WTC11 (cell line): ENCODE data around the gene SPRYD7. TPM values are rescaled to one million over a fixed set of nuclear protein-coding genes. Genes with fewer than 3 reads are reported as not detected.

ENCODE experiments used
- ATAC-seq: fragments of 200-7000 bp; cut with Tn5 transposase; 2 replicates; pipeline ENCODE4 v1.10.0; 2021; ENCODE audit warnings: mild to moderate bottlenecking, moderate library complexity
- CTCF ChIA-PET: fragments of 300-600 bp; sonication (Branson Sonifier 250); formaldehyde crosslinking; loops from one replicate; lab custom pipeline; 2021; ENCODE audit warnings: antibody characterized with exemption; lab: Charles Lee
- POLR2A ChIA-PET: fragments of 350-600 bp; sonication (Branson Sonifier 250); formaldehyde crosslinking; loops from one replicate; lab custom pipeline; 2021; ENCODE audit warnings: antibody characterized with exemption; lab: Charles Lee
- DNase-seq: peaks from one replicate; pipeline ENCODE4 v3.0.0; 2021; ENCODE audit warnings: low spot score
- H3K27ac Mint-ChIP-seq: 2 replicates; pipeline ENCODE4 v1.8.0; 2021; ENCODE audit warnings: mixed read lengths
- H3K27me3 Mint-ChIP-seq: 2 replicates; pipeline ENCODE4 v1.8.0; 2021; ENCODE audit warnings: low read depth, mild to moderate bottlenecking, moderate library complexity, mixed read lengths
- H3K36me3 Mint-ChIP-seq: 2 replicates; pipeline ENCODE4 v1.8.0; 2021; ENCODE audit warnings: mixed read lengths
- H3K4me1 Mint-ChIP-seq: 2 replicates; pipeline ENCODE4 v1.8.0; 2022; ENCODE audit warnings: mixed read lengths
- H3K4me3 Mint-ChIP-seq: 2 replicates; pipeline ENCODE4 v1.8.0; 2021; ENCODE audit warnings: mild to moderate bottlenecking, moderate library complexity, mixed read lengths
- H3K9me3 Mint-ChIP-seq: 2 replicates; pipeline ENCODE4 v1.8.0; 2021; ENCODE audit warnings: mixed read lengths
- ELF4 ChIP-seq: sonication (generic); formaldehyde crosslinking; IDR thresholded peaks from 2 replicates; pipeline ENCODE4 v1.8.1; 2022; ENCODE audit warnings: low read depth, mild to moderate bottlenecking, moderate library complexity, missing genetic modification reagents
- FOXJ3 ChIP-seq: sonication (generic); formaldehyde crosslinking; IDR thresholded peaks from 2 replicates; pipeline ENCODE4 v1.9.0; 2021; ENCODE audit warnings: missing genetic modification reagents, mild to moderate bottlenecking, borderline replicate concordance
- FOXK1 ChIP-seq: sonication (generic); formaldehyde crosslinking; IDR thresholded peaks from 2 replicates; pipeline ENCODE4 v1.8.0; 2022; ENCODE audit warnings: mild to moderate bottlenecking, moderate library complexity, missing genetic modification reagents
- GTF2I ChIP-seq: fragments of 250-450 bp; sonication (Bioruptor Pico); conservative IDR thresholded peaks from 2 replicates; pipeline ENCODE4 v1.4.0; 2021; ENCODE audit warnings: mild to moderate bottlenecking
- JAZF1 ChIP-seq: fragments of 250-450 bp; sonication (Bioruptor Pico); IDR thresholded peaks from 2 replicates; pipeline ENCODE4 v1.9.0; 2021; ENCODE audit warnings: moderate library complexity, mild to moderate bottlenecking, inconsistent platforms
- JUN ChIP-seq: sonication (generic); formaldehyde crosslinking; IDR thresholded peaks from 2 replicates; pipeline ENCODE4 v1.8.0; 2023; ENCODE audit warnings: mild to moderate bottlenecking, missing genetic modification reagents
- NFATC4 ChIP-seq: fragments of 250-450 bp; sonication (Bioruptor Pico); IDR thresholded peaks from 2 replicates; pipeline ENCODE4 v1.9.0; 2021; ENCODE audit warnings: mild to moderate bottlenecking
- NFYB ChIP-seq: sonication (generic); formaldehyde crosslinking; conservative IDR thresholded peaks from 2 replicates; pipeline ENCODE4 v1.8.0; 2022; ENCODE audit warnings: low read depth, missing genetic modification reagents
- PRRX2 ChIP-seq: fragments of 250-450 bp; sonication (Bioruptor Pico); IDR thresholded peaks from 2 replicates; pipeline ENCODE4 v1.8.0; 2021; ENCODE audit warnings: mild to moderate bottlenecking
- RELA ChIP-seq: sonication (generic); formaldehyde crosslinking; IDR thresholded peaks from 2 replicates; pipeline ENCODE4 v1.8.1; 2022; ENCODE audit warnings: missing genetic modification reagents, mild to moderate bottlenecking, borderline replicate concordance
- SP1 ChIP-seq: sonication (generic); formaldehyde crosslinking; conservative IDR thresholded peaks from 2 replicates; pipeline ENCODE4 v1.8.1; 2022; ENCODE audit warnings: missing genetic modification reagents
- TEAD4 ChIP-seq: sonication (generic); formaldehyde crosslinking; IDR thresholded peaks from 2 replicates; pipeline ENCODE4 v1.8.0; 2022; ENCODE audit warnings: mild to moderate bottlenecking, missing genetic modification reagents
- ZNF121 ChIP-seq: sonication (generic); formaldehyde crosslinking; IDR thresholded peaks from 2 replicates; pipeline ENCODE4 v1.8.0; 2023; ENCODE audit warnings: missing genetic modification reagents
- ZNF232 ChIP-seq: sonication (generic); formaldehyde crosslinking; IDR thresholded peaks from 2 replicates; pipeline ENCODE4 v1.8.0; 2022; ENCODE audit warnings: mild to moderate bottlenecking, missing genetic modification reagents
- ZNF263 ChIP-seq: sonication (generic); formaldehyde crosslinking; IDR thresholded peaks from 2 replicates; pipeline ENCODE4 v1.8.1; 2022; ENCODE audit warnings: low read depth, mild to moderate bottlenecking, moderate library complexity, missing genetic modification reagents
- ZNF396 ChIP-seq: fragments of 250-450 bp; sonication (Bioruptor Pico); IDR thresholded peaks from 2 replicates; pipeline ENCODE4 v1.8.0; 2021; ENCODE audit warnings: mild to moderate bottlenecking, moderate library complexity, borderline replicate concordance
- total RNA-seq: library from RNA; stranded (reverse); gene quantifications from 3 replicates; pipeline ENCODE4 v1.2.3, GENCODE V29; 2021
- TF ChIP-seq, protein P1 (sequence below): sonication (generic); formaldehyde crosslinking; IDR thresholded peaks from 2 replicates; pipeline ENCODE4 v1.8.0; 2023; ENCODE audit warnings: missing genetic modification reagents
- TF ChIP-seq, protein P2 (sequence below): sonication (generic); formaldehyde crosslinking; conservative IDR thresholded peaks from 2 replicates; pipeline ENCODE4 v1.8.1; 2022; ENCODE audit warnings: mild to moderate bottlenecking, missing genetic modification reagents
- TF ChIP-seq, protein P3 (sequence below): sonication (generic); formaldehyde crosslinking; IDR thresholded peaks from 2 replicates; pipeline ENCODE4 v1.8.1; 2023; ENCODE audit warnings: mild to moderate bottlenecking, missing genetic modification reagents
- TF ChIP-seq, protein P4 (sequence below): sonication (generic); formaldehyde crosslinking; IDR thresholded peaks from 2 replicates; pipeline ENCODE4 v1.8.0; 2022; ENCODE audit warnings: mild to moderate bottlenecking, missing genetic modification reagents
- TF ChIP-seq, protein P5 (sequence below): sonication (generic); formaldehyde crosslinking; IDR thresholded peaks from 2 replicates; pipeline ENCODE4 v1.8.1; 2022; ENCODE audit warnings: mild to moderate bottlenecking, moderate library complexity, missing genetic modification reagents
- TF ChIP-seq, protein P6 (sequence below): sonication (generic); formaldehyde crosslinking; IDR thresholded peaks from 2 replicates; pipeline ENCODE4 v1.8.1; 2023; ENCODE audit warnings: mild to moderate bottlenecking, missing genetic modification reagents, moderate library complexity
- TF ChIP-seq, protein P7 (sequence below): sonication (generic); formaldehyde crosslinking; IDR thresholded peaks from 2 replicates; pipeline ENCODE4 v1.8.1; 2023; ENCODE audit warnings: mild to moderate bottlenecking, missing genetic modification reagents, borderline replicate concordance

Gene SPRYD7
- total RNA-seq, 1 experiment from 2014 or later, result 3.1 TPM

DNA sequence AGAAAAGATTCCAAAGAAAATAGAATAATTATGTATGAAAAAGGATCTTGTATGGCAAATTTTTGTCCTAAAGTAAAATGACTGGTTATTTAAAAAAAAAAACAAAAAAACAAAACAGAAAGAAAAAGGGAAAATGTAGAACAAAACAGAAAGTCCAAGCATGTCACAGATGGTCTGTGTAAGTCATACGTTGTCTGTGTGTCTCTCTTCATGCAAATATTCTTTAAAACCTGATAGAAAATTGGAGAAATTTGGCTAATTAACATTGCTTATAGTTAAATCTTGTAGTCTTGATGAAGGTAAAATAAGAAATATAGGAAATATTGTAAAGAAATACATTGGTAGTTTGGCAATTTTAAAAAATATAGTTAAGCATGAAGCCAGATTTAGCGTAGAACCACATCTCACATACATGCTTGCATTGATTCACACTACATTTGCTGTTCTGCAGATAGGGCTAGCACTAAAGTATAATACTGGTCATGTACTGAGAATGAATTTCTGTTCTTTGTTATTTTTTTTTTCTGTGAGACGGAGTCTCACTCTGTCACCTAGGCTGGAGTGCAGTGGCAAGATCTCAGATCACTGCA is 58.4 kb downstream of the SPRYD7 start (continued):
- TF ChIP-seq, protein P1, sequence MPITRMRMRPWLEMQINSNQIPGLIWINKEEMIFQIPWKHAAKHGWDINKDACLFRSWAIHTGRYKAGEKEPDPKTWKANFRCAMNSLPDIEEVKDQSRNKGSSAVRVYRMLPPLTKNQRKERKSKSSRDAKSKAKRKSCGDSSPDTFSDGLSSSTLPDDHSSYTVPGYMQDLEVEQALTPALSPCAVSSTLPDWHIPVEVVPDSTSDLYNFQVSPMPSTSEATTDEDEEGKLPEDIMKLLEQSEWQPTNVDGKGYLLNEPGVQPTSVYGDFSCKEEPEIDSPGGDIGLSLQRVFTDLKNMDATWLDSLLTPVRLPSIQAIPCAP (CRISPR knock-in tag), result no peak
- TF ChIP-seq, protein P2, sequence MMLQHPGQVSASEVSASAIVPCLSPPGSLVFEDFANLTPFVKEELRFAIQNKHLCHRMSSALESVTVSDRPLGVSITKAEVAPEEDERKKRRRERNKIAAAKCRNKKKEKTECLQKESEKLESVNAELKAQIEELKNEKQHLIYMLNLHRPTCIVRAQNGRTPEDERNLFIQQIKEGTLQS (CRISPR knock-in tag), result no peak
- TF ChIP-seq JAZF1 (CRISPR knock-in tag), result no peak
- TF ChIP-seq RELA (CRISPR knock-in tag), result no peak
- no peak for TF ChIP-seq TEAD4 (CRISPR knock-in tag)
- no peak for TF ChIP-seq JUN (CRISPR knock-in tag)

DNA sequence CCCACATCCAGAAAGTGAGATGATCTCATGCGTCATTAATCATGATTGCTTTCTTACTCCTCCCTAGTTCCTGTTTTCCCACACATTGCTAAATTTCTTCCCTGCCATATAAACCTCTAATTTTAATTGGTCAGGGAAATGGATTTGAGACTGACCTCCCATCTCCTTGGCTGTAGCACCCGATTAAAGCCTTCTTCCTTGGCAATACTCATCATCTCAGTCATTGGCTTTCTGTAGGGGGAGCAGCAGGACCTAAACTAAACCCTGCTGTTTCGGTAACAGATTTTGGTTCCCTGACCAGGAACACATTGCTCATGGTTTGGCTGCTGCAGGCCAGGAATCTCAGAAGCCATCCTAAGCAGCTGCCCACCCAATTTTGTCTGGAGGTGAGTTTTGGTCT is 61.7 kb downstream of the SPRYD7 start:
- ChIA-PET POLR2A (no interaction called here), CTCF (no interaction called here)
- DNase-seq (no peak), ATAC-seq (no peak)
- Mint-ChIP-seq H3K27ac (no peak overlapping the region), H3K4me3 (no peak overlapping the region), H3K4me1 (no peaks in the 10 kb centered on the region), H3K36me3 (peaks cover 56% of the 10 kb centered on the region), H3K27me3 (peaks cover 7% of the 10 kb centered on the region; the same call in 1 of the 2 replicates), H3K9me3 (peaks cover 60% of the 10 kb centered on the region)
- no peak for TF ChIP-seq FOXK1
- no peak for TF ChIP-seq NFYB (CRISPR knock-in tag)
- TF ChIP-seq ZNF232 (CRISPR knock-in tag), result no peak
- TF ChIP-seq, protein P3, sequence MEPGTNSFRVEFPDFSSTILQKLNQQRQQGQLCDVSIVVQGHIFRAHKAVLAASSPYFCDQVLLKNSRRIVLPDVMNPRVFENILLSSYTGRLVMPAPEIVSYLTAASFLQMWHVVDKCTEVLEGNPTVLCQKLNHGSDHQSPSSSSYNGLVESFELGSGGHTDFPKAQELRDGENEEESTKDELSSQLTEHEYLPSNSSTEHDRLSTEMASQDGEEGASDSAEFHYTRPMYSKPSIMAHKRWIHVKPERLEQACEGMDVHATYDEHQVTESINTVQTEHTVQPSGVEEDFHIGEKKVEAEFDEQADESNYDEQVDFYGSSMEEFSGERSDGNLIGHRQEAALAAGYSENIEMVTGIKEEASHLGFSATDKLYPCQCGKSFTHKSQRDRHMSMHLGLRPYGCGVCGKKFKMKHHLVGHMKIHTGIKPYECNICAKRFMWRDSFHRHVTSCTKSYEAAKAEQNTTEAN (CRISPR knock-in tag), result no peak
- no peak for TF ChIP-seq GTF2I
- TF ChIP-seq, protein P4, sequence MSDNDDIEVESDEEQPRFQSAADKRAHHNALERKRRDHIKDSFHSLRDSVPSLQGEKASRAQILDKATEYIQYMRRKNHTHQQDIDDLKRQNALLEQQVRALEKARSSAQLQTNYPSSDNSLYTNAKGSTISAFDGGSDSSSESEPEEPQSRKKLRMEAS (CRISPR knock-in tag), result no peak
- no peak for TF ChIP-seq ZNF396 (CRISPR knock-in tag)
- TF ChIP-seq, protein P5, sequence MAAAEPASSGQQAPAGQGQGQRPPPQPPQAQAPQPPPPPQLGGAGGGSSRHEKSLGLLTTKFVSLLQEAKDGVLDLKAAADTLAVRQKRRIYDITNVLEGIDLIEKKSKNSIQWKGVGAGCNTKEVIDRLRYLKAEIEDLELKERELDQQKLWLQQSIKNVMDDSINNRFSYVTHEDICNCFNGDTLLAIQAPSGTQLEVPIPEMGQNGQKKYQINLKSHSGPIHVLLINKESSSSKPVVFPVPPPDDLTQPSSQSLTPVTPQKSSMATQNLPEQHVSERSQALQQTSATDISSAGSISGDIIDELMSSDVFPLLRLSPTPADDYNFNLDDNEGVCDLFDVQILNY (CRISPR knock-in tag), result no peak
- no peak for TF ChIP-seq NFATC4
- TF ChIP-seq, protein P6, sequence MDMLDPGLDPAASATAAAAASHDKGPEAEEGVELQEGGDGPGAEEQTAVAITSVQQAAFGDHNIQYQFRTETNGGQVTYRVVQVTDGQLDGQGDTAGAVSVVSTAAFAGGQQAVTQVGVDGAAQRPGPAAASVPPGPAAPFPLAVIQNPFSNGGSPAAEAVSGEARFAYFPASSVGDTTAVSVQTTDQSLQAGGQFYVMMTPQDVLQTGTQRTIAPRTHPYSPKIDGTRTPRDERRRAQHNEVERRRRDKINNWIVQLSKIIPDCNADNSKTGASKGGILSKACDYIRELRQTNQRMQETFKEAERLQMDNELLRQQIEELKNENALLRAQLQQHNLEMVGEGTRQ (CRISPR knock-in tag), result no peak
- TF ChIP-seq, protein P7, sequence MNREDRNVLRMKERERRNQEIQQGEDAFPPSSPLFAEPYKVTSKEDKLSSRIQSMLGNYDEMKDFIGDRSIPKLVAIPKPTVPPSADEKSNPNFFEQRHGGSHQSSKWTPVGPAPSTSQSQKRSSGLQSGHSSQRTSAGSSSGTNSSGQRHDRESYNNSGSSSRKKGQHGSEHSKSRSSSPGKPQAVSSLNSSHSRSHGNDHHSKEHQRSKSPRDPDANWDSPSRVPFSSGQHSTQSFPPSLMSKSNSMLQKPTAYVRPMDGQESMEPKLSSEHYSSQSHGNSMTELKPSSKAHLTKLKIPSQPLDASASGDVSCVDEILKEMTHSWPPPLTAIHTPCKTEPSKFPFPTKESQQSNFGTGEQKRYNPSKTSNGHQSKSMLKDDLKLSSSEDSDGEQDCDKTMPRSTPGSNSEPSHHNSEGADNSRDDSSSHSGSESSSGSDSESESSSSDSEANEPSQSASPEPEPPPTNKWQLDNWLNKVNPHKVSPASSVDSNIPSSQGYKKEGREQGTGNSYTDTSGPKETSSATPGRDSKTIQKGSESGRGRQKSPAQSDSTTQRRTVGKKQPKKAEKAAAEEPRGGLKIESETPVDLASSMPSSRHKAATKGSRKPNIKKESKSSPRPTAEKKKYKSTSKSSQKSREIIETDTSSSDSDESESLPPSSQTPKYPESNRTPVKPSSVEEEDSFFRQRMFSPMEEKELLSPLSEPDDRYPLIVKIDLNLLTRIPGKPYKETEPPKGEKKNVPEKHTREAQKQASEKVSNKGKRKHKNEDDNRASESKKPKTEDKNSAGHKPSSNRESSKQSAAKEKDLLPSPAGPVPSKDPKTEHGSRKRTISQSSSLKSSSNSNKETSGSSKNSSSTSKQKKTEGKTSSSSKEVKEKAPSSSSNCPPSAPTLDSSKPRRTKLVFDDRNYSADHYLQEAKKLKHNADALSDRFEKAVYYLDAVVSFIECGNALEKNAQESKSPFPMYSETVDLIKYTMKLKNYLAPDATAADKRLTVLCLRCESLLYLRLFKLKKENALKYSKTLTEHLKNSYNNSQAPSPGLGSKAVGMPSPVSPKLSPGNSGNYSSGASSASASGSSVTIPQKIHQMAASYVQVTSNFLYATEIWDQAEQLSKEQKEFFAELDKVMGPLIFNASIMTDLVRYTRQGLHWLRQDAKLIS (CRISPR knock-in tag), result no peak
- no peak for TF ChIP-seq SP1
- no peak for TF ChIP-seq ZNF263 (CRISPR knock-in tag)
- no peak for TF ChIP-seq ELF4 (CRISPR knock-in tag)
- TF ChIP-seq PRRX2 (CRISPR knock-in tag), result no peak
- TF ChIP-seq ZNF121 (CRISPR knock-in tag), result no peak
- no peak for TF ChIP-seq JAZF1 (CRISPR knock-in tag)
- no peak for TF ChIP-seq FOXJ3 (CRISPR knock-in tag)
